Neural crest cell (in vitro differentiated cells): ENCODE data around the gene TNIK. TPM values are rescaled to one million over a fixed set of nuclear protein-coding genes. Genes with fewer than 3 reads are reported as not detected.

Experiments
- DNase-seq: peaks from one replicate; pipeline ENCODE4 v3.0.0; 2021; ENCODE audit warnings: low read depth, mixed read lengths, low spot score
- H3K27ac Mint-ChIP-seq: one replicate; pipeline ENCODE4 v1.8.0; 2021; ENCODE audit warnings: mild to moderate bottlenecking, mixed read lengths; ENCODE audit not compliant: unreplicated experiment
- H3K27me3 Mint-ChIP-seq: 2 replicates; pipeline ENCODE4 v1.8.0; 2021; ENCODE audit warnings: low read depth, mild to moderate bottlenecking, mixed read lengths
- H3K36me3 Mint-ChIP-seq: 2 replicates; pipeline ENCODE4 v1.8.0; 2021; ENCODE audit warnings: low read depth, mild to moderate bottlenecking, mixed read lengths
- H3K4me1 Mint-ChIP-seq: 2 replicates; pipeline ENCODE4 v1.8.0; 2021; ENCODE audit warnings: mixed read lengths
- H3K4me3 Mint-ChIP-seq: one replicate; pipeline ENCODE4 v1.8.0; 2021; ENCODE audit warnings: mild to moderate bottlenecking, mixed read lengths
- H3K9me3 Mint-ChIP-seq: 2 replicates; pipeline ENCODE4 v1.8.0; 2021; ENCODE audit warnings: mixed read lengths
- CTCF ChIP-seq: fragments of 200-600 bp; sonication (generic); conservative IDR thresholded peaks from 2 replicates; pipeline ENCODE4 v1.5.0; 2021; ENCODE audit warnings: antibody characterized with exemption, mild to moderate bottlenecking
- total RNA-seq: library from RNA; stranded (reverse); gene quantifications from 2 replicates; pipeline ENCODE4 v1.2.1, GENCODE V29; 2021

The TNIK gene
- total RNA-seq, 1 donor from 2014 or later, result 32.3 TPM

- DNase-seq, result no peak
- H3K27me3 Mint-ChIP-seq, result no peaks in the 10 kb centered on the region
- H3K4me1 Mint-ChIP-seq, result peaks cover 28% of the 10 kb centered on the region
- no peak overlapping the region for H3K27ac Mint-ChIP-seq
- no peaks in the 10 kb centered on the region for H3K36me3 Mint-ChIP-seq
- no peak for TF ChIP-seq CTCF
- H3K4me3 Mint-ChIP-seq, result no peak overlapping the region
- no peaks in the 10 kb centered on the region for H3K9me3 Mint-ChIP-seq
Observed at GRCh38 chr3:171376596-171376947, 83.6 kb downstream of the TNIK start.

- Mint-ChIP-seq H3K4me1 (peaks cover 24% of the 10 kb centered on the region), H3K36me3 (no peaks in the 10 kb centered on the region), H3K4me3 (no peak overlapping the region), H3K9me3 (no peaks in the 10 kb centered on the region), H3K27ac (peak overlapping the region; percentile 65), H3K27me3 (no peaks in the 10 kb centered on the region)
- no peak for TF ChIP-seq CTCF
- no peak for DNase-seq
Observed at GRCh38 chr3:171375666-171376595, 84.3 kb downstream of the TNIK start.

- TF ChIP-seq CTCF, result no peak
- Mint-ChIP-seq H3K27ac (no peak overlapping the region), H3K36me3 (no peaks in the 10 kb centered on the region), H3K4me1 (peaks cover 24% of the 10 kb centered on the region), H3K9me3 (no peaks in the 10 kb centered on the region), H3K4me3 (no peak overlapping the region), H3K27me3 (no peaks in the 10 kb centered on the region)
- DNase-seq, result no peak
Observed at GRCh38 chr3:171374661-171375285, 85.4 kb downstream of the TNIK start.

DNA sequence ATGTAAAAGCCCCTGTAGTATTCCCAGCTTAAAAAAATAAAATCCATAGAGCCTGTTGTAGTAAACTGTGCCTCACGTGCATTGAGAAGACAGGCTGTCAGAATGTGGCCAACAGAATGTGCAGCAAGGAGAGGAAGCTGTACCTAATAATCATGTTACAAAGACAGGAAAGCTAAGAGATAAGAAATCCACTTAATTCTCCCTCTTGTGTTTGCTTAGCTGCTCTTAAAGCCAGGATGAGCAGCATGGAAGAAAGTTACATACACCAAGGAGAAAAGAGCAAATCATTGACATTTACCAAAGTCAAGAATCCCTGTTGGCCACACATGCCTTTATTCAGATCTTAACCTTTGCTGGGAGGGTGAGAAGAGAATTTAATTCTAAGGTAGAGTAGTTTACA lies 85.9 kb downstream of the TNIK start:
- no peaks in the 10 kb centered on the region for H3K27me3 Mint-ChIP-seq
- no peak for DNase-seq

DNA sequence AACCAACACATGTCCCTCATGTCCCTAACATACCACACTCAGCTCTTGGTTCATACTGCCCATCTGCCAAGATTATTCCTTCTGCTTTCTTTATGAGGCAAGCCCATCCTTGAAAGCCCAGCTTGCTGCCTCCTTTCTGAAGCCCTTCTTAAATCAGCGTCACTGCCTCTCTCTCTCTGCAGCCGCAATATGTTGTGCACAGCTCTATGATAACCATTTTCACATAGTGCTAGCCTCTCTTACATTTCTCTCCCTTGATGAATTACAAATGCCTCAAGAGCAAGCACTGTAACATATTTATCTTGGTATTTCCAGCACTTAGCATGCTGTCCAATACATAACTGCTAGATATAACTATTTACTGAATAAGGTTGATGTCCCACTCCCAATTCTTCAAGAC lies 86.5 kb downstream of the TNIK start:
- TF ChIP-seq CTCF, result no peak
- Mint-ChIP-seq H3K4me1 (peaks cover 20% of the 10 kb centered on the region), H3K9me3 (no peaks in the 10 kb centered on the region), H3K36me3 (no peaks in the 10 kb centered on the region), H3K27ac (no peak overlapping the region), H3K4me3 (no peak overlapping the region), H3K27me3 (no peaks in the 10 kb centered on the region)
- DNase-seq, result no peak

More for the DNA sequence above, 85.9 kb downstream of the TNIK start:
- Mint-ChIP-seq H3K36me3 (no peaks in the 10 kb centered on the region), H3K27ac (no peak overlapping the region), H3K4me3 (no peak overlapping the region), H3K4me1 (peaks cover 21% of the 10 kb centered on the region), H3K9me3 (no peaks in the 10 kb centered on the region)
- no peak for TF ChIP-seq CTCF
